K562 (cell line): ENCODE results near the gene ABLIM1. TPM values are rescaled to one million over a fixed set of nuclear protein-coding genes. Genes with fewer than 3 reads are reported as not detected.

Source experiments
- ATAC-seq: fragments of 200-7000 bp; cut with Tn5 transposase; 3 replicates; pipeline ENCODE4 v1.9.1; 2020; ENCODE audit warnings: moderate library complexity
- BruUV-seq: library from RNA; stranded (reverse); fragments of 400-500 nt; replicated peaks from 2 replicates; lab custom pipeline; 2021; lab: Mats Ljungman, UMichigan
- CTCF ChIA-PET: fragments of 300-600 bp; formaldehyde crosslinking; extraction: SDS; loops from one replicate; lab custom pipeline; 2021; ENCODE audit warnings: low intra/inter-chr PET ratio; lab: Yijun Ruan, JAX
- POLR2A ChIA-PET: fragments of 300-600, 350-650 bp; sonication (Branson Sonifier 250); formaldehyde crosslinking; extraction: SDS; loops from one replicate; lab custom pipeline; 2021; ENCODE audit warnings: antibody characterized with exemption, inconsistent platforms; lab: Yijun Ruan, JAX
- DNase-seq, 4 experiments: peaks; one replicate each; pipeline versions ENCODE4 v3.0.0 to v3.0.0-alpha.2; 2011 to 2018; ENCODE audit warnings: low spot score in 3 of 4, mixed read lengths in 3 of 4; ENCODE audit errors: extremely low read depth in 1 of 4
- FAIRE-seq: peaks from 2 replicates; lab custom pipeline; 2011; peaks lifted over from hg19 to GRCh38; lab: Jason Lieb, UNC
- H2AFZ ChIP-seq: 2 replicates; pipeline ENCODE4 v1.6.0; 2011; ENCODE audit warnings: low read depth, low read length, control low read depth, inconsistent platforms
- H3K27ac ChIP-seq: fragments of 200-600 bp; 3 replicates; pipeline ENCODE4 v1.8.0; 2011; ENCODE audit warnings: low read depth, mild to moderate bottlenecking, control low read depth, inconsistent platforms, low read length, moderate library complexity, mixed read lengths; ENCODE audit errors: extremely low read depth
- H3K27me3 ChIP-seq, 2 experiments: fragments of 300-600 bp in 1 of 2; 2 replicates in 1 of 2; 3 replicates in 1 of 2; pipeline versions ENCODE4 v1.6.0 to v1.8.0; 2011; ENCODE audit warnings: inconsistent platforms in 2 of 2, low read length in 2 of 2, mild to moderate bottlenecking in 1 of 2, mixed read lengths in 1 of 2, moderate library complexity in 1 of 2; ENCODE audit not compliant: control insufficient read depth in 2 of 2, insufficient read depth in 2 of 2
- H3K36me3 ChIP-seq: fragments of 300-600 bp; 3 replicates; pipeline ENCODE4 v1.8.0; 2011; ENCODE audit warnings: mild to moderate bottlenecking, low read length, inconsistent platforms; ENCODE audit not compliant: control insufficient read depth, insufficient read depth
- H3K4me1 ChIP-seq, 2 experiments: fragments of 200-600 bp in 1 of 2; replicated peaks in 1 of 2; 2 replicates in 1 of 2; 3 replicates in 1 of 2; pipeline versions ENCODE4 v1.5.1 to v1.8.0; 2011; ENCODE audit warnings: inconsistent platforms in 2 of 2, low read length in 2 of 2, mild to moderate bottlenecking in 1 of 2, mixed read lengths in 1 of 2, moderate library complexity in 1 of 2; ENCODE audit not compliant: control insufficient read depth in 2 of 2, insufficient read depth in 2 of 2
- H3K4me2 ChIP-seq: 2 replicates; pipeline ENCODE4 v1.6.1; 2011; ENCODE audit warnings: low read length, control low read depth, inconsistent platforms, mixed read lengths; ENCODE audit not compliant: insufficient read depth
- H3K4me3 ChIP-seq: fragments of 200-600 bp; sonication (generic), shearing (Covaris generic); 2 replicates; pipeline ENCODE4 v1.5.1; 2016; ENCODE audit warnings: control low read depth, inconsistent platforms
- H3K79me2 ChIP-seq: fragments of 200-600 bp; 3 replicates; pipeline ENCODE4 v1.8.0; 2011; ENCODE audit warnings: low read length, inconsistent platforms; ENCODE audit not compliant: control insufficient read depth, insufficient read depth
- H3K9ac ChIP-seq, 2 experiments: 2 replicates each; pipeline versions ENCODE4 v1.6.0 to v1.6.1; 2011; ENCODE audit warnings: low read depth in 2 of 2, low read length in 2 of 2, control low read depth in 1 of 2, inconsistent platforms in 1 of 2, mild to moderate bottlenecking in 1 of 2, mixed read lengths in 1 of 2; ENCODE audit not compliant: insufficient read depth in 1 of 2
- H3K9me1 ChIP-seq: one replicate; pipeline ENCODE4 v1.6.0; 2011; ENCODE audit warnings: inconsistent platforms, mild to moderate bottlenecking, low read length, moderate library complexity; ENCODE audit not compliant: control insufficient read depth, insufficient read depth
- H3K9me3 ChIP-seq: replicated peaks from 2 replicates; pipeline ENCODE4 v1.5.1; 2011; ENCODE audit warnings: low read depth, low read length, inconsistent platforms; ENCODE audit not compliant: control insufficient read depth, insufficient read depth
- H4K20me1 ChIP-seq: replicated peaks from 2 replicates; pipeline ENCODE4 v1.6.1; 2011; ENCODE audit warnings: low read length, inconsistent platforms, mixed read lengths; ENCODE audit not compliant: control insufficient read depth, insufficient read depth
- CBFB ChIP-seq: sonication (generic); formaldehyde crosslinking; IDR thresholded peaks from 2 replicates; pipeline ENCODE4 v1.4.0; 2020; ENCODE audit warnings: mild to moderate bottlenecking, missing genetic modification reagents
- E2F8 ChIP-seq: fragments of 450-650 bp; IDR thresholded peaks from 2 replicates; pipeline ENCODE4 v1.7.1; 2018; ENCODE audit warnings: mild to moderate bottlenecking, low read depth; ENCODE audit not compliant: partially characterized antibody
- HSF4 ChIP-seq: fragments of 250-450 bp; sonication (Bioruptor Pico); IDR thresholded peaks from 2 replicates; pipeline ENCODE4 v2.1.2; 2022; ENCODE audit warnings: mild to moderate bottlenecking, moderate library complexity, borderline replicate concordance
- KDM5B ChIP-seq: fragments of 200-600 bp; sonication (generic); IDR thresholded peaks from 2 replicates; pipeline ENCODE4 v1.6.1; 2012; ENCODE audit warnings: low read depth, mild to moderate bottlenecking, moderate library complexity, low read length, control low read depth, inconsistent platforms; ENCODE audit not compliant: insufficient replicate concordance
- NFXL1 ChIP-seq: fragments of 450-650 bp; formaldehyde crosslinking; IDR thresholded peaks from 2 replicates; pipeline ENCODE4 v1.4.0; 2021; ENCODE audit warnings: mild to moderate bottlenecking
- PREB ChIP-seq: sonication (generic); formaldehyde crosslinking; IDR thresholded peaks from 2 replicates; pipeline ENCODE4 v1.8.1; 2023; ENCODE audit warnings: mild to moderate bottlenecking, missing genetic modification reagents
- TARDBP ChIP-seq: fragments of 450-650 bp; IDR thresholded peaks from 2 replicates; pipeline ENCODE4 v1.6.1; 2016
- ZBTB40 ChIP-seq, 2 experiments: fragments of 450-650 bp in 1 of 2; sonication (generic) in 1 of 2; formaldehyde crosslinking in 1 of 2; IDR thresholded peaks; 2 replicates each; pipeline versions ENCODE4 v1.7.1 to v1.9.0; 2016 to 2022; ENCODE audit warnings: inconsistent platforms in 1 of 2, mild to moderate bottlenecking in 1 of 2, missing genetic modification reagents in 1 of 2
- ZNF77 ChIP-seq: fragments of 250-450 bp; sonication (Bioruptor Pico); IDR thresholded peaks from 2 replicates; pipeline ENCODE4 v1.5.0; 2020
- WGBS: fragments of 100-300 bp; shearing (Covaris generic); methylation state at CpG from one replicate; pipeline ENCODE4 v1.1.6; 2016; ENCODE audit warnings: low coverage, mixed read lengths; ENCODE audit not compliant: insufficient coverage; ENCODE audit errors: missing lambda C conversion rate; 5-methylcytosine and 5-hydroxymethylcytosine counted together
- in situ Hi-C: fragments of 300-500 bp; cut with MboI; formaldehyde crosslinking; loops from 4 replicates; pipeline ENCODE4 v1.15.0; 2018; ENCODE audit warnings: inconsistent platforms, mixed read lengths
- intact Hi-C: fragments of 100-400 bp; cut with micrococcal nuclease; formaldehyde crosslinking; loops from 2 replicates; pipeline ENCODE4 v1.14.2; 2022
- polyA plus RNA-seq, 8 experiments: library from polyadenylated mRNA; depleted of rRNA in 4 of 8; stranded (reverse) in 5 of 8; unstranded in 3 of 8; fragments of >200 nt; fragmentation: Nextera tagmentation in 2 of 8; fragmentation: Illumina TruSeq in 1 of 8; extraction: Ambion mirVana in 2 of 8; extraction: Trizol in 1 of 8; gene quantifications; 2 replicates each; pipeline versions ENCODE4 v1.2.1 to v1.2.3, GENCODE V29; 2011 to 2014; ENCODE audit warnings: inconsistent platforms in 1 of 8, missing spikeins in 1 of 8
- total RNA-seq, 7 experiments: library from RNA; depleted of rRNA in 6 of 7; stranded (reverse); fragments of >200 nt in 6 of 7; fragmentation: Illumina TruSeq in 2 of 7; extraction: Trizol in 2 of 7; gene quantifications; 2 replicates each; pipeline versions ENCODE4 v1.2.1 to v1.2.3, GENCODE V29; 2011 to 2021; ENCODE audit warnings: low replicate concordance in 1 of 7

Gene ABLIM1
- total and polyA plus RNA-seq, 9 of the 15 experiments (the other 6 are each of a cell fraction or from before 2014, with no cell fraction given), result 0.07 to 0.49 (median 0.14) TPM; not detected in 6

- intact Hi-C loops, result no loop called here
- H3K4me1 ChIP-seq, result no peaks in the 10 kb centered on the region
- H3K4me2 ChIP-seq, result no peak overlapping the region
- ATAC-seq (no peak), DNase-seq (no peak), FAIRE-seq (no peak)
- in situ Hi-C loops, result no loop called here
- no peaks in the 10 kb centered on the region for H3K79me2 ChIP-seq
- no peak overlapping the region for H2AFZ ChIP-seq
- POLR2A ChIA-PET, result interaction anchor here (0.9 to 1.0 kb wide), 2 partner anchors 16 to 77 kb away, joined by 3 read pairs; no protein-coding TSS in a partner anchor
- no peaks in the 10 kb centered on the region for H3K9me1 ChIP-seq
- 3% methylated on average over 4 of the region's 4 CpGs for WGBS
- no peaks in the 10 kb centered on the region for H4K20me1 ChIP-seq
- H3K27me3 ChIP-seq, result no peaks in the 10 kb centered on the region
- H3K36me3 ChIP-seq, result no peaks in the 10 kb centered on the region
- CTCF ChIA-PET, result no interaction called here
- no peak overlapping the region for H3K9ac ChIP-seq
- no peak overlapping the region for H3K27ac ChIP-seq
- BruUV-seq, result no TSS peak
- no peak overlapping the region for H3K4me3 ChIP-seq
- no peaks in the 10 kb centered on the region for H3K9me3 ChIP-seq
- TF ChIP-seq HSF4 (CRISPR knock-in tag), result no peak
- no peak for TF ChIP-seq NFXL1 (CRISPR knock-in tag)
- TF ChIP-seq CBFB (CRISPR knock-in tag), result no peak
- no peak for TF ChIP-seq PREB (CRISPR knock-in tag)
- no peak for TF ChIP-seq E2F8
- TF ChIP-seq ZNF77 (CRISPR knock-in tag), result no peak
- TF ChIP-seq TARDBP, result no peak
- TF ChIP-seq ZBTB40 (IDR thresholded peaks at IDR 0.05), result no peak
- TF ChIP-seq ZBTB40 (CRISPR knock-in tag; IDR thresholded peaks at IDR 0.05), result no peak
- no peak for TF ChIP-seq KDM5B
Observed at GRCh38 chr10:114616516-114616915, 41.6 kb downstream of the ABLIM1 start.
